Skeletal muscle cell (primary cell): ENCODE data around the gene SRGAP2.
"Not testable (repeated sequence)": the region's sequence is repeated elsewhere in the genome, so short reads cannot be mapped to it uniquely, and the experiment has no call there.

ENCODE experiments used
- DNase-seq: peaks from one replicate; pipeline ENCODE4 v3.0.0-alpha.2; 2010; ENCODE audit warnings: low read depth
- H3K4me3 ChIP-seq: 2 replicates; pipeline ENCODE4 v1.5.1; 2011; ENCODE audit warnings: low read depth, mild to moderate bottlenecking, control low read depth, low read length, moderate library complexity

The SRGAP2 gene

DNA sequence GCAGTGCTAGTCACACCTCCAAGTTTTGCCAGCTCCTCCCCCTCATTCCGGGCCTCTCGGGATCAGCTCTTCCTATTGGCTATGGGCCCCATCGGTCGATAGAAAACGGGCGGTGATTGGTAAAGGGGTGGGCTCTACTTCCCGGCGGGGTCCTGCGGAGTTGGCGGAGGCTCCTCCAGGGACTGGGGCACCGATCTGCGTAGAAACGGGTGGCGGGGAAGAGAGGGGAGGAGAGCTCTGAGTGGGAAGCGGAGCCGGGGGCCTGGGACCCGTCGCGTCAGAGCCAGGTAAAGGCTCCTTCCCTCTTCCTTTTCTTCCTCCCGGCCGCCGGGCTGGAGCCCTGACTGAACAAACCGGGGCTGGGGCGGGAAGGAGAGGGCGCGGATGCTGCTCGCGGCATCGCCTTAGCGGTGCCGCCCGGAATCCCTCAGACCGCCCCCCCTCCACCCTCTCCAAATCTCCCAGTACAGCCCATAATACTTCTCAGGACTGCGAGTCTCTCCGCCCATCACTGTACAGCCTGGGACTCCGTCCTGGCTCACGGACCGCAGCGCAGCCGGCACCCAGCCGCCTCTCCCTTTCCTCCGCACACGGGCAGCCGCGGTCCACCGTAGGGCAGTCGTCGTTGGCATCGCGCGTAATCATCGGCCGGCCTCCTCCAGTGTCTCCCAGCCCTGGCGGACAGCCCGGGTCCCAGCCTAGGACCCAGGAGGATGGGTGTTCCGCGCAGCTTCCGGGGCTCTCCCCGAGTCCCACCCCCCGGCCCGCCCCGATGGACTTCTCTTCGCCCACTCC, at the start of gene SRGAP2:
Gene SRGAP2 (plus strand): TSS at position 178 of the 795 bp plus-strand sequence. CDS start 2,430 bp downstream, outside the sequence.
- peak; percentile 15 for DNase-seq

DNA sequence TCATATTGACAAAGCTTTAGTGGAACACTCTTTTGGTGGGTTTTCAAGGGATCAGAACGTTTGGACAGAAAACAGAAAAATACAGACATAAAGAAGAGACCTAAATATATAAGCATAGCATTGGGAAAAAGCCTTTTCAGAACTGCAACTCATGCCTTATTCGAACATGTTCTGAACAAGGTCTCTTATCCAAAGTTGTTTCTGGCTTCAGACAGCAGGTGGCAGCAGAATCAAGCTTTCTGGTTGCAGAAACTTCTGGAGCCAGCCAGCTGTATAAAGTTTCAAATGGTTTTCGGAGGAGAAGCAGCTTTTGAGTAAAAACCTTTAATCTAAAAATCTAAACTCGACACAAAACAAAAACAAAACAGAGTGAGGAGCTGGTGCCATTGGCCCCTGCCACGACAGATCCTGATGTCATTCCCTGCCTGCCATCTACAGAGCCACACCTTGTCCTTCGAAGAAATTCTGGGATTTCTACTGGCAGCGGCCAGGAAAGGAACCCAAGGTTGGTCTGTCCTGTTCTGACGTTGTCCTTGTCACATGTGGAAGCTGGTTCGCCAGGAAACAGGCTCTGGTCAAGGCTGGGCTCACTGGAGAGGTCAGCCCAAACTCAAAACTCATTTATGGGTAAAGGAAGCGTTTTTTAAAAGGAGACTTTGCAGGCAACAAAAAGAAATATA, 35.9 kb upstream of the SRGAP2 start:
- H3K4me3 ChIP-seq, DNase-seq: not testable (repeated sequence)

More for the DNA sequence above, at the start of gene SRGAP2:
- peak within 1 kb of the TSS; percentile 48 for H3K4me3 ChIP-seq

DNA sequence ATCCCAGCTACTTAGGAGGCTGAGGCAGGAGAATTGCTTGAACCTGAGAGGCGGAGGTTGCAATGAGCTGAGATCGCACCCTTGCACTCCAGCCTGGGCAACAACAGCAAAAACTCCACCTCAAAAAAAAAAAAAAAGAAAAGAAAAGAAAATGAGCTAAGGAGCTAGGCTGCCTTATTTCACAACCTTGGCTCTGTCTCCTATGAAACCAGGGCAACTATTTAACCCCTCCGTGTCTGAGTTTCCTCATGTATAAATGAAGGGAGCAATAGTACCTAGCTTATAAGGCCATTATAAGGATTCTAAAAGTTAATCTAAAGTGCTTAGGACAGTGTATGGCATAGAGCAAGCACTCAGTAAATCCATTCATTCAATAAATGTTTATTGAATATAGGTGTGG, 33.5 kb upstream of the SRGAP2 start:
- H3K4me3 ChIP-seq, DNase-seq: not testable (repeated sequence)

DNA sequence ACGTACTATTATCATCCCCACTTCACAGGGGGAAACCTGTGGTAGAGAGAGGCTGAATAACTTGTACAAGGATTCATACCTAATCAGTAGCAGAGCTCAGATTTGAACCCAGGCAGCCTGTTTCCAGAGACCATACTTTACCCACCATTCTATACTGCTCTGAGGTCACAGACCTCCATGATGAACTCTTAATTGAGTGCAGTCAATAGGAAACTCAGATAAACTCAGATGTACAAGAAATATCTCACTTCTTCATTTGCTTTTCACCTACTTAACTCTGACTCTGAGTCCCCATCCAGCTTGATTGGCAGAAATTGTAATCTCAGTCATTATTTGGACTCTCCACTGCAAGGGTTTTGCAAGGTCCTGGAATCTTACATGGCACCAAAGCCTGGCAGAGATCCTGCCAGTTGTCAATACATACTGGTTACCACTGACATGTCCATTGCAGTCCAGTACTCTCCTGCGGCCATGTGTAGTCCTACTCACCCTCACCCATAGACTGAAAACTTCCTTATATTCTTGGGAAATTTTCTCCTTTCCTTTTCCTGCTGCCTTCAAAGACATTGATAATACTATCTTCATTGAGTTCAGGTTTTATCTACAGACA, 30.1 kb upstream of the SRGAP2 start:
- DNase-seq, H3K4me3 ChIP-seq: not testable (repeated sequence)

DNA sequence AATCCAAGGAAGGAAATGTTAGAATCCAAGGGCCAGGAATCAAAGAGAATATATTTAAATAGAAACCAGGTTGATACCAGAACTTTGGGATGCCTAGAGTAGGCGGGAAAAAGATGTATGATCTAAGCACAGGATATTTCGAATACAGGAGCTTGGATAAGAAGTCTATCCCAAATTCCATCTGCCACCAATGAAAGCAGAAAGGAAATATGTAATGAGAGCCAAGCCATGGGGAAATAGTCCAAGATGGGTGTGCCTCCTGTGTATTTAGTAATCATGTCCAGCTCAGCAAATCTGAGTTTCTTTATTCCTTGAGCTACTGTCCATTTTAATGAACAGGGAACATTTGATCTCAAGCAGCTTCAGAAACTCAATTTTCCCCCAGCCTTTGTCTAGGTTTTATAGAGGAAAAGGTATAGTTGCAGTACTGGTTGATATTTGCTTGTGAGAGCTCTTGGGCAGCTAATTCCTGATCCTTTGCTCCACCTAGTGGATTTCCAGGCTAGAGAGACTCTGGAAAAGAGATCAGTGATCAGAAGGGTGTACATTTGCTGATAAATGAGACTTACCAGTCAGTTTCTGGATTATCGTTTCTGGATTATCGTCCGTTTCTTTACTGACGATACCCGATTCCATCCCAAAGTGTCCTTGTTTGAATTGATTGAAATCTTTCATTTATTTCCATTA, 29.0 kb upstream of the SRGAP2 start:
- DNase-seq, H3K4me3 ChIP-seq: not testable (repeated sequence)

DNA sequence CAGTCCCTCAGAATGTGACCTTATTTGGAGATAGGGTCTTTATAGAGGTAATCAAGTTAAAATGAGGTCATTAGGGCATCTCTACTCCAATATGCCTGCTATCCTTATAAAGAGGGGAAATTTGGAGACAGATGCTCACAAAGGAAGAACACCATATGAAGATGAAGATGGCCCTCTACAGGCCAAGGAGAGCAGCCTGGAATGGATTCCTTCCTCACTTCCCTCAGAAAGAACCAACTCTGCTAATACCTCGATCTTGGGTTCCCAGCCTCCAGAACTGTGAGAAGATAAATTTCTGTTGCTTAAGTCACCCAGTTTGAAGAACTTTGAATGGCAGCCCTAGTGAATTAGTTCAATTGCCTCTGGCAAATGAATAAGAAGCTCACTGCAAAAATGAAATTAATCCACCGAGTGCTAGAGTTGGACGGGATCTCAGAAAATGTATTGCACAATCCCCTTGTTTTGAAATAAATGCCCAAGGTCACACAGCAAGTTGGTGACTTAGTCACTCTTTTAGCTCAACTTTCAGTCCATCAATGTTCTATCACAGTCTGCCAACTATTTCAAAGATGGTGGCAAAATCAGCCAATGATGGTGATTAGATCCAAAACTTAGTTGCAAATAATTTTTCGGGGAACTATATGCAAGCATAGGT, 27.8 kb upstream of the SRGAP2 start:
- DNase-seq: not testable (repeated sequence)

DNA sequence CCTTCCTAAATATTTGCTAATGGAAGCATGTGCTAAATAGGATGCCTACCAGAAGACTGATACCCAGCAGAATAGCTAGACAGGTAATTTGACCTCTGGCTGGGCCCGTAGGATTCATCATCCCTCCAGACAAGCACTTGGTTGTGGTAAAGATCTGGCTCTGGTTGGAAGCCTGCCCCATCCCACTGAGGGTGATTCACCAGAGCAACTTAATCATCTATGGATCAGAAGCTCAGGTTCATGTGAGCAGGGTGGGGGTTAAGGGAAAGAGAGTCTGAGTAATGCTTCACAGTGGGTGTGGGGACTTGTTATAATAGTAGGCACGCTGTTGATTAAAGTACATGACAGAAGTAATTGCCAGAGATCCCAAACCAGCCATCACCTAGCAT, 27.2 kb upstream of the SRGAP2 start:
- H3K4me3 ChIP-seq, DNase-seq: not testable (repeated sequence)

More for the DNA sequence above, 27.8 kb upstream of the SRGAP2 start:
- not testable (repeated sequence) for H3K4me3 ChIP-seq

DNA sequence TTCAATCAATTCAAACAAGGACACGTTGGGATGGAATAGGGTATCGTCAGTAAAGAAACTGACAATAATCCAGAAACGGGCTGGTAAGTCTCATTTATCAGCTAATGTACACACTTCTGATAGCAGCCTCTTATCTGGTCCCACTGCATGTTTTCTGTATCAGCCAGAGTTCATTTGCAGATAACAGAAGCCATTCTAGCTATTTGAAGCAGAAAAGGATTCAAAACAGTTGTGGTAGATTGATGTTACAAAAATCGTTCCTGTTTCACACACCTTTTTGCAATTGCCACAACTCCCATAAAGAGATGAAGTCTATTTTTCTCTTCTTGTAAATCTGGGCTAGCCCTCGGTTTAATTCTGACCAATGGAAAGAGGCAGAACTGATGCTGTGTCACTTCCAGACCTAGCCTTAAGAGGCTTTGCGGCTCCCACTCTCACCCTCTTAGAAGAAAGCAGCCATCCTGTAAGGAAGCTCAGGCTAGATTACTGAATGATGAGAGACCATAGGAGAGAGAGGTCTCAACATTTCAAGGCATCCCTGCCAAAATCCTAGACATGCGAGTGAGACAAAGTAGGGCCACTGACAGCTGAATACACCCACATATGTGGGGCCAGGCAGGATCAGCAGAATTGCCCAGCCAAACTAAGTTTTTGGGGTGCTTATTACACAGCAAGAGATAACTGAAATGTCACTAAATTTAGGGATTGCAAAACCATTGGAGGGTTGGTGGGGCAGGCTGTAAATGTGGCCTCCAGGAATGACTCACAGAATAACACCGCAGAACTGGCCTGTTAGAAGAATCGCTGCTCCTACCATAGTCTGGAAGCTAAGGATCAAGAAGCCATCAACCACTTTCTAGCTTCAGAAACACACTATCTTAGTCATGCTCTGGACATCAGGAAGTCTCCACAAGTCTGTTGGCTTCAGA, 25.0 kb upstream of the SRGAP2 start:
- H3K4me3 ChIP-seq: not testable (repeated sequence)
- DNase-seq: peak; percentile 30

DNA sequence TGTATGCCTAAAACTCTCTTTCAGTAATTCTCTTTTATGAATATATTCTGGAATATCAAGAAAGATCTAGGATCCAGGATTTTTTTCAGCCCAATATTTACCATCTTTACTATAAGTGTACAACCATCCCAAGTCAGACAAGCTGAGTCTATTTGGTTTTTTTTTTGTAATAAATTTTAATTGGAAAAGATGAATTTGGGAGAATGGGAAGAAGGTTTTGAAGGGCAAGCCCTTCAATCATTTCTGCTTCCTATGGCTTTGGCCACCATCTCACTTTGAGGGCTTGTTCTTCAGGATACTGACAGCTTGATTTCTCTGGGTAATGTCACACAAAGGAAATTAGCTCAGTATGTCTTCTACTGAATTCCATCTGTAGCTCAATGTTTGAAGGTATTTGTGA, 23.7 kb upstream of the SRGAP2 start:
- DNase-seq, H3K4me3 ChIP-seq: not testable (repeated sequence)

DNA sequence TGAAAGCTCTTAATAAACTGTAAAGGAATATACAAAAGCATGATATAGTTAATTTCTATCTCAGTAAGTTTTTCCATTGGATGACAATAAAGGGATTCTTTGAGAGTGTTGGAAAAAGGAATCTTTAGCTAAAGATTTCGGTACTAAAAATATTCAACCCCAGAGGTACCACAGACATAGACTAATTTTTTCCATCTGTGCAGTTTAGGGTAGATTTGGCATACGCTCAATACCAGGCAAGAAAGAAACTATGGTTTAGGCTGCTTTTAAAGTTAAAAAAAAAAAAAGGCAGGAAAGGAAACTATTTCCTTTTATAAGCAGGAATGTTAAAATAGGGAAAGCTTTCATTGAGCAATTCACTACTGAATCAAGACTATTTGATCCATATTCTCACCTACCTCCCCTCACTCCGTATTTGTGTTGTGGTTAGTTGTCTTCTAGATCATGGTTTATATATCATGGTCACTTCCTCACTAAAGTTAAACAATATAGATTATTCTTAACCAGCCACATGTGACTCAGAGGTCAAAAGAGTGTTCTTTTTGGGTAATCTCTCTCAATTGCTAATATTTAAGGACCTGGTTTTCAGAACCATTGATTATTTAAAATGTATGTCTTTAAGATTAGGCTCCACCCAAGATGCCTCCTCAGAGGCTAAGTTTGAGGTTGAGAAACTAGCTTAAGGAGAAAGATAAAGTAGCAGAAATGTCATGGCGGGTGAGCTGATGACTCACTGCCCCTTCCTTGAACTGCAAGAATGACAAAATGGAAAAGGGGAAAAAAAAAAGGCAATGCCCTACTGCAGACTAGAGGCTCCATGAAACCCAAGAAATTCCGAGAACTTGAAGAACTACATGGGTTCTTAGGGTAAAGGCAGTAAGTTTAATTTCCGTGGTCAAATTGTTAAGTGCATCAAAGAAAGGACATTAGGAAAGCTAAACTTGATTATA, 20.7 kb upstream of the SRGAP2 start:
- not testable (repeated sequence) for DNase-seq, H3K4me3 ChIP-seq

DNA sequence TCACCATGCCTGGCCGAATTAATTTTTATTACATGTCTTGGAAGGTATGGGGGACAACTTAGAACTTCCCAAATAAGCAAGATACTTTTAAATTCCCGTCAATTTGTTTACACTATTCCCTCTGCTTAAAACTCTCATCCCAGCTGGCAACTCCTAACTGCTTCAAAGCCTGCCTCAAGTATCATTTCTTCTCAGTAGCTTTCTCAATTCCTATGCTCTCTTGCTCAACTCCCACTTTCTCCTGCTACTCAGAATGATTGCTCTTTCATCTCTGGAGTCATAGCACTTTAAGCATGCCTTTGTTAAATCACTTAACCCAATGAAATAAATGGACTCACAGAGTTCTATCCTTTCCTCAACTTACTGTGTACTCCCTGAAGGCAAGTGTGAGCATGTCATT, 19.6 kb upstream of the SRGAP2 start:
- not testable (repeated sequence) for DNase-seq

DNA sequence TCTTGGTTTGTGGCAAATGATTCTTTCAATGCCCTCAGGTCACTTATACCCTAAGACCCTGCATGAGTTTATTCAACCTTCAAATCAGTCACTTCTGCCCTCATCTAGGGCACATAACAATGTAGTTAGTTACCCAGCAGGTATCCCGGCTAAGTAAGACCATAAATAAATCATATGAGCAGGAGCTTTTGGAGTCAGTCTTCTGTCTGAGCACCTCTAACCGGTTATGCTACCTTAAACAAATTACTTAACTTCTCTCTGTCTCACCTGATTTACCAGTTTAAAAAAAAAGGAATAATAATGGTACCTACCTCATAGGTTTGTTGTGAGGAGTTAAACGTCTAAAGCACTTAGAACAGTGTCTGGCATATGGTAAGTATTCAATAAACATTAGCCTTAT, 17.6 kb upstream of the SRGAP2 start:
- not testable (repeated sequence) for DNase-seq, H3K4me3 ChIP-seq

More for the DNA sequence above, 19.6 kb upstream of the SRGAP2 start:
- H3K4me3 ChIP-seq: not testable (repeated sequence)

DNA sequence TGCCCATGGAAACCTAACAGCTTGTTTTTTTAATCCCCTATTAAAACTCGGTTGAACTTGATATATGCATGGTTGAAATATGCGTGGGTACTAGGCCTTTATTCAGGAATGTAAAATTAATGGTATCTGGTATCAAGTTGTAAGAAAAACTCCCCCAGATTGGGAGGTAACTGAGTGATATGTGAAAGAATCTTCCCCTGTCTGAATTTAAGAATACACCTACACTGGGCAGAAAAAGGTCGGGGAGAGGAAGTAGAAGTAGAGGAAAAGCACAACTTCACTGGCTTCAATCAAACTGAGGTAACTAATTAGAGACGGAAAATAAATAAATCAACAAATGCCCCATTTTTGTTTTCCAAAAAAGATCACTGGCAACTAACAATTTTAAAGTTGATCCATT, 16.5 kb upstream of the SRGAP2 start:
- not testable (repeated sequence) for DNase-seq, H3K4me3 ChIP-seq

DNA sequence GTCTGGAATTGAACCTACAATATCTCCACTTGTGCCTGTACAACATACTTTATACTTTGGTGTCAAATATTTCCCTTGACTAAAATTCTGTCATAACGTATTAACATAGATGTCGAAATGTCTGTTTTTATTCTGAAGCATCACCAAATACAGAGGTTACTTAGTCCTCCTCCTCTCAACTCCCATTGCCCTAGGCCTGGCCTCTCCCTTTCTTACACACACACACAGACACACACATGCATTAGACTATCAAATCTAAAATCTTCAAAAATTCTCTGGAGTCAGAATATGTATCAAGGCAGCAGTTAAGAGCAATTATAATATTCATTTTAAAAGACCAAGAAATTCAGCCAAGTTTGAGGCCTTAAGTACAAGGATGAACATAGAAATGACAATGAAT, 8.2 kb upstream of the SRGAP2 start:
- not testable (repeated sequence) for H3K4me3 ChIP-seq, DNase-seq

DNA sequence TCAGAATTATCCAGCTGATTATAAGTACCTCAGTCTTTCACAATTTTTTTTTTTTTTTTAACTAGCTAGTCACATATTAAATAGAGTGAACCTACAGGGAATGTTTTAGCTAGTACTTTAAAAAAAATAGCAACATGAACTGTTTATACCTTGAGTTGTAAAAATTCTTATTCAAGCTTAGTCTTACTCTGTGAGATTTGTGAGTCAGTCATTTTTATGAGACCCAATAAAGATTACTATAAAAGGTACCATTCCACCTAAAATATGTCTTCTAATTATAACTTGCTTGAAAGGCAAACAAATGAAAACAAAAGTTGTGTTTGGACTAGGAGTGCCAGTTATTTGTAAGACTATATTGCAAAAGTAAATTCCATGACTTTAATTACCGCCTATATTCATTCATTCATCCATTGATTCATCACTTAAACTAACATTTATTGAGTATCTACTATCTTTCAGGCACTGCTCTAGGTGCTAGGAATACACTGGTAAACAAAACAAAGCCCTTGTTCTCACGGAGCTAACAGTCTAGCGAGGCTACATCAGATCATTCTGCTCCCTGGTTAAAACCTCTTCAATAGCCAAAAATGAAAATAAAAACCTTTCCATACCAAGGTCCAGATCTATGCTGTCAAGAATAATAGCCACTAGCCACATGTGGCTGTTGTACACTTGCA, 6.5 kb upstream of the SRGAP2 start:
- DNase-seq: not testable (repeated sequence)

DNA sequence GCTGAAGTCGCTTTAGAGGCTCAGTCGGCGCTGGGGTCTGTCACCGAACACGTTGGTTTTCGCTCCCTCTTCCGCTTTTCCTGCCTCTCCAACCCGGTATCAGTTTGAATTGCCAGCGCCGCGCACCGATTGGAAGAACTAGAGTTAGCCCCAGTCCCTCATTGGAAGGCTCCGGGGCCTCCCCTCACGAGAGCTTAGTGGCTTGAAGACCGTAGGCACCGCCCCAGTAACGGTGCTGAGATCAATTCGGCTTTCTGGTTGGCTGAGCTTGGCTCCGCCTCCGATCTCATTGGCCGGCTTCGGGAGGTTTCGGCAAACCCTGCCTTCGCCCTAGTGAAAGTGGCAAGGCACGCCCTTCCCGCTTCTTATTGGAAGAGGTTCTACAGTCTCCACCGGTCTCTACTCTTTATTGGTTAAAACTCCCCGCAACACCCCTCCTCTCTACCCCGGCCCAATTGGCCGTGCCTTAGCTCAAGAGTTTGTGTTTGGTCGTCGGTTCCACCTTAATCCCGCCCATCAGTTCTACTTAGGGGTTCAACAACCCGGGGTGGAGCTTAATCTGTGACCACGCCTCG, 465 bp upstream of the SRGAP2 start, which contains the start of gene FAM72A:
Gene FAM72A (minus strand): TSS at position 51 of the 575 bp plus-strand sequence. CDS start 814 bp downstream, outside the sequence.
- H3K4me3 ChIP-seq: peak within 1 kb of the TSS; percentile 48
- peak; percentile 99 for DNase-seq

More for the DNA sequence above, 6.5 kb upstream of the SRGAP2 start:
- H3K4me3 ChIP-seq: not testable (repeated sequence)
